ENCODE results near the gene LHFPL2.
"Not testable (repeated sequence)": the region's sequence is repeated elsewhere in the genome, so short reads cannot be mapped to it uniquely, and the experiment has no call there.

Gene LHFPL2

GRCh38 chr5:78639791-78640190 lies 8.8 kb downstream of the LHFPL2 start:
- no peak for DNase-seq

GRCh38 chr5:78638973-78639669 lies 9.5 kb downstream of the LHFPL2 start:
- no peak for DNase-seq

- DNase-seq: peak; percentile 76
Observed at GRCh38 chr5:78638423-78638822, 10.1 kb downstream of the LHFPL2 start.

GRCh38 chr5:78637468-78637867 lies 11.1 kb downstream of the LHFPL2 start:
- DNase-seq: no peak

- no peak for DNase-seq
Observed at GRCh38 chr5:78636682-78637081, 11.9 kb downstream of the LHFPL2 start.

- DNase-seq: no peak
Observed at GRCh38 chr5:78634634-78635033, 13.9 kb downstream of the LHFPL2 start.

GRCh38 chr5:78634229-78634628 lies 14.3 kb downstream of the LHFPL2 start:
- DNase-seq: no peak

- no peak for DNase-seq
Observed at GRCh38 chr5:78633700-78634099, 14.9 kb downstream of the LHFPL2 start.

- DNase-seq: no peak
Observed at GRCh38 chr5:78632467-78632866, 16.1 kb downstream of the LHFPL2 start.

GRCh38 chr5:78631931-78632330 lies 16.6 kb downstream of the LHFPL2 start:
- DNase-seq: no peak

GRCh38 chr5:78630047-78630446 lies 18.5 kb downstream of the LHFPL2 start:
- DNase-seq: no peak

- DNase-seq: no peak
Observed at GRCh38 chr5:78629624-78630023, 18.9 kb downstream of the LHFPL2 start.

- DNase-seq: no peak
Observed at GRCh38 chr5:78628270-78628992, 20.1 kb downstream of the LHFPL2 start.

GRCh38 chr5:78627766-78628165 lies 20.8 kb downstream of the LHFPL2 start:
- DNase-seq: no peak

GRCh38 chr5:78627175-78627574 lies 21.4 kb downstream of the LHFPL2 start:
- no peak for DNase-seq

- no peak for DNase-seq
Observed at GRCh38 chr5:78626009-78626571, 22.5 kb downstream of the LHFPL2 start.

GRCh38 chr5:78624992-78625391 lies 23.6 kb downstream of the LHFPL2 start:
- DNase-seq: no peak

- DNase-seq: no peak
Observed at GRCh38 chr5:78624011-78624541, 24.5 kb downstream of the LHFPL2 start.

- DNase-seq: no peak
Observed at GRCh38 chr5:78622302-78622971, 26.1 kb downstream of the LHFPL2 start.

- DNase-seq: no peak
Observed at GRCh38 chr5:78621291-78621738, 27.3 kb downstream of the LHFPL2 start.

- not testable (repeated sequence) for DNase-seq
Observed at GRCh38 chr5:78620119-78620518, 28.5 kb downstream of the LHFPL2 start.

GRCh38 chr5:78618303-78618702 lies 30.3 kb downstream of the LHFPL2 start:
- DNase-seq: no peak

GRCh38 chr5:78615697-78616096 lies 32.9 kb downstream of the LHFPL2 start:
- no peak for DNase-seq

All from NCI-H774 (cell line).